SK-N-SH treated with all-trans-retinoic acid at 6 μM for 48 hours (cell line): ENCODE measurements around the gene NRXN2.

Experiments used
- ATAC-seq: fragments of 200-7000 bp; cut with Tn5 transposase; 3 replicates; pipeline ENCODE4 v1.9.1; 2020; ENCODE audit warnings: mild to moderate bottlenecking, moderate library complexity
- ARNTL ChIP-seq: fragments of 450-650 bp; formaldehyde crosslinking; IDR thresholded peaks from 2 replicates; pipeline ENCODE4 v1.5.0; 2020; ENCODE audit warnings: low read depth, mild to moderate bottlenecking, moderate library complexity, borderline replicate concordance
- BACH2 ChIP-seq: fragments of 250-450 bp; sonication (Bioruptor Pico); IDR thresholded peaks from 2 replicates; pipeline ENCODE4 v1.9.0; 2021; ENCODE audit warnings: mild to moderate bottlenecking, borderline replicate concordance
- CREB5 ChIP-seq: fragments of 250-450 bp; sonication (Bioruptor Pico); IDR thresholded peaks from 2 replicates; pipeline ENCODE4 v1.5.1; 2020; ENCODE audit warnings: low read depth, mild to moderate bottlenecking, moderate library complexity
- CSDC2 ChIP-seq: fragments of 250-450 bp; sonication (Bioruptor Pico); IDR thresholded peaks from 2 replicates; pipeline ENCODE4 v1.5.0; 2020; ENCODE audit warnings: mild to moderate bottlenecking, moderate library complexity
- CSRNP3 ChIP-seq: fragments of 250-450 bp; sonication (Bioruptor Pico); IDR thresholded peaks from 2 replicates; pipeline ENCODE4 v1.5.1; 2021; ENCODE audit warnings: mild to moderate bottlenecking, moderate library complexity
- ESRRG ChIP-seq: fragments of 250-450 bp; sonication (Bioruptor Pico); IDR thresholded peaks from 2 replicates; pipeline ENCODE4 v1.6.1; 2021; ENCODE audit warnings: mild to moderate bottlenecking
- GLIS3 ChIP-seq: fragments of 250-450 bp; sonication (Bioruptor Pico); IDR thresholded peaks from 2 replicates; pipeline ENCODE4 v1.5.0; 2020; ENCODE audit warnings: mild to moderate bottlenecking, moderate library complexity
- ISL1 ChIP-seq: fragments of 250-450 bp; sonication (Bioruptor Pico); IDR thresholded peaks from 2 replicates; pipeline ENCODE4 v2.1.2; 2022; ENCODE audit warnings: mild to moderate bottlenecking, moderate library complexity
- OSR1 ChIP-seq: fragments of 250-450 bp; sonication (Bioruptor Pico); IDR thresholded peaks from 2 replicates; pipeline ENCODE4 v1.8.0; 2022; ENCODE audit warnings: moderate library complexity, mild to moderate bottlenecking, inconsistent platforms
- PATZ1 ChIP-seq: fragments of 250-450 bp; sonication (Bioruptor Pico); IDR thresholded peaks from 2 replicates; pipeline ENCODE4 v1.8.0; 2020; ENCODE audit warnings: mild to moderate bottlenecking, moderate library complexity, borderline replicate concordance
- POU6F1 ChIP-seq: fragments of 250-450 bp; sonication (Bioruptor Pico); IDR thresholded peaks from 2 replicates; pipeline ENCODE4 v1.8.0; 2021; ENCODE audit warnings: low read depth, mild to moderate bottlenecking, moderate library complexity, borderline replicate concordance
- PPARA ChIP-seq: fragments of 250-450 bp; sonication (Bioruptor Pico); IDR thresholded peaks from 2 replicates; pipeline ENCODE4 v1.5.0; 2020; ENCODE audit warnings: mild to moderate bottlenecking, borderline replicate concordance
- RARB ChIP-seq: fragments of 250-450 bp; sonication (Bioruptor Pico); IDR thresholded peaks from 2 replicates; pipeline ENCODE4 v1.8.0; 2021; ENCODE audit warnings: mild to moderate bottlenecking, moderate library complexity
- SNAI2 ChIP-seq: fragments of 250-450 bp; sonication (Bioruptor Pico); IDR thresholded peaks from 2 replicates; pipeline ENCODE4 v1.5.0; 2020; ENCODE audit warnings: mild to moderate bottlenecking, moderate library complexity
- TCF4 ChIP-seq: fragments of 250-450 bp; sonication (Bioruptor Pico); IDR thresholded peaks from 2 replicates; pipeline ENCODE4 v1.8.0; 2021; ENCODE audit warnings: mild to moderate bottlenecking, moderate library complexity, borderline replicate concordance
- TOX ChIP-seq: fragments of 250-450 bp; sonication (Bioruptor Pico); IDR thresholded peaks from 2 replicates; pipeline ENCODE4 v1.8.0; 2021; ENCODE audit warnings: mild to moderate bottlenecking, moderate library complexity, borderline replicate concordance
- ZC3H10 ChIP-seq: fragments of 250-450 bp; sonication (Bioruptor Pico); IDR thresholded peaks from 2 replicates; pipeline ENCODE4 v1.5.1; 2021; ENCODE audit warnings: mild to moderate bottlenecking, moderate library complexity
- ZFP3 ChIP-seq: fragments of 250-450 bp; sonication (Bioruptor Pico); IDR thresholded peaks from 2 replicates; pipeline ENCODE4 v1.5.0; 2020; ENCODE audit warnings: mild to moderate bottlenecking, moderate library complexity
- ZFP30 ChIP-seq: fragments of 450-650 bp; formaldehyde crosslinking; IDR thresholded peaks from 2 replicates; pipeline ENCODE4 v1.5.0; 2022; ENCODE audit warnings: mild to moderate bottlenecking, moderate library complexity
- ZNF565 ChIP-seq: fragments of 450-650 bp; formaldehyde crosslinking; conservative IDR thresholded peaks from 2 replicates; pipeline ENCODE4 v1.5.0; 2020; ENCODE audit warnings: low read depth, mild to moderate bottlenecking, moderate library complexity
- ZNF70 ChIP-seq: fragments of 450-650 bp; formaldehyde crosslinking; IDR thresholded peaks from 2 replicates; pipeline ENCODE4 v1.5.0; 2020; ENCODE audit warnings: mild to moderate bottlenecking, moderate library complexity
- ZNF8 ChIP-seq: fragments of 450-650 bp; formaldehyde crosslinking; IDR thresholded peaks from 2 replicates; pipeline ENCODE4 v1.5.0; 2020; ENCODE audit warnings: mild to moderate bottlenecking, moderate library complexity

Gene NRXN2

GRCh38 chr11:64602466-64603070, 120.4 kb downstream of the NRXN2 start:
- no peak for ATAC-seq
- TF ChIP-seq ZNF8 (CRISPR knock-in tag) (no peak), ZNF565 (CRISPR knock-in tag) (no peak), GLIS3 (CRISPR knock-in tag) (no peak), ESRRG (CRISPR knock-in tag) (no peak), PATZ1 (CRISPR knock-in tag) (no peak), OSR1 (CRISPR knock-in tag) (no peak), ZFP3 (no peak), POU6F1 (CRISPR knock-in tag) (no peak), TCF4 (CRISPR knock-in tag) (no peak), ZC3H10 (CRISPR knock-in tag) (no peak), ZFP30 (CRISPR knock-in tag) (no peak), ARNTL (CRISPR knock-in tag) (no peak), CREB5 (CRISPR knock-in tag) (no peak), RARB (CRISPR knock-in tag) (no peak), CSRNP3 (CRISPR knock-in tag) (no peak), ISL1 (no peak), ZNF70 (no peak), TOX (CRISPR knock-in tag) (no peak), PPARA (CRISPR knock-in tag) (no peak), SNAI2 (no peak)

- ATAC-seq, result no peak
- TF ChIP-seq CSRNP3 (CRISPR knock-in tag) (no peak), GLIS3 (CRISPR knock-in tag) (no peak), ZNF565 (CRISPR knock-in tag) (no peak), CSDC2 (CRISPR knock-in tag) (no peak), ZC3H10 (CRISPR knock-in tag) (no peak), BACH2 (CRISPR knock-in tag) (no peak), TCF4 (CRISPR knock-in tag) (no peak), RARB (CRISPR knock-in tag) (no peak), PPARA (CRISPR knock-in tag) (no peak), POU6F1 (CRISPR knock-in tag) (no peak), SNAI2 (no peak), ZNF70 (no peak), ISL1 (no peak), ZFP3 (no peak)
Measured at GRCh38 chr11:64601605-64602465, 121.2 kb downstream of the NRXN2 start.
